Subcutaneous abdominal adipose tissue (tissue), 5 donors: Measurements from ENCODE around the gene MYCN.
"Not testable (repeated sequence)": the region's sequence is repeated elsewhere in the genome, so short reads cannot be mapped to it uniquely, and the experiment has no call there.

ENCODE experiments used
- H3K27ac ChIP-seq: one replicate; pipeline ENCODE4 v1.7.0; 2013; ENCODE audit warnings: low read depth, mild to moderate bottlenecking, inconsistent platforms, low read length, moderate library complexity
- H3K27me3 ChIP-seq, 5 donors: one replicate each; pipeline ENCODE4 v1.7.0; 2013; ENCODE audit warnings: low read length in 5 of 5, inconsistent platforms in 1 of 5; ENCODE audit not compliant: control insufficient read depth in 5 of 5, insufficient read depth in 4 of 5
- H3K36me3 ChIP-seq, 5 donors: one replicate each; pipeline ENCODE4 v1.7.0; 2013; ENCODE audit warnings: low read length in 5 of 5; ENCODE audit not compliant: control insufficient read depth in 5 of 5, insufficient read depth in 5 of 5
- H3K4me1 ChIP-seq, 5 donors: one replicate each; pipeline ENCODE4 v1.7.0; 2013; ENCODE audit warnings: low read length in 5 of 5, mild to moderate bottlenecking in 3 of 5, moderate library complexity in 1 of 5; ENCODE audit not compliant: control insufficient read depth in 5 of 5, insufficient read depth in 5 of 5
- H3K4me3 ChIP-seq, 5 donors: one replicate each; pipeline ENCODE4 v1.7.0; 2013; ENCODE audit warnings: low read length in 5 of 5, low read depth in 1 of 5
- H3K9ac ChIP-seq, 5 donors: one replicate each; pipeline ENCODE4 v1.7.0; 2013; ENCODE audit warnings: low read length in 5 of 5, mild to moderate bottlenecking in 4 of 5, moderate library complexity in 3 of 5
- H3K9me3 ChIP-seq, 5 donors: one replicate each; pipeline ENCODE4 v1.7.0; 2013; ENCODE audit warnings: low read length in 5 of 5; ENCODE audit not compliant: control insufficient read depth in 5 of 5
- donor health status: healthy.
- donor health status: healthy.
- donor health status: healthy.
- donor health status: healthy.
- donor health status: healthy.

The MYCN gene

GRCh38 chr2:15897431-15898098 is 42.8 kb upstream of the MYCN start:
- no peaks in the 10 kb centered on the region for H3K36me3 ChIP-seq
- H3K4me3 ChIP-seq: no peak overlapping the region
- no peaks in the 10 kb centered on the region for H3K27me3 ChIP-seq
- H3K4me1 ChIP-seq: no peaks in the 10 kb centered on the region
- H3K27ac ChIP-seq: no peak overlapping the region
- no peak overlapping the region for H3K9ac ChIP-seq
- H3K9me3 ChIP-seq: peaks cover 3 to 13% (median 6%) of the 10 kb centered on the region in 5 donors

- Histone ChIP-seq H3K27me3 (no peaks in the 10 kb centered on the region), H3K4me3 (no peak overlapping the region), H3K36me3 (no peaks in the 10 kb centered on the region), H3K27ac (no peak overlapping the region), H3K9me3 (peaks cover 3 to 13% (median 6%) of the 10 kb centered on the region in 5 donors), H3K4me1 (no peaks in the 10 kb centered on the region), H3K9ac (no peak overlapping the region)
Observed at GRCh38 chr2:15899327-15899612, 41.1 kb upstream of the MYCN start.

GRCh38 chr2:15899751-15900493 is 40.4 kb upstream of the MYCN start:
- no peak overlapping the region for H3K9ac ChIP-seq

DNA sequence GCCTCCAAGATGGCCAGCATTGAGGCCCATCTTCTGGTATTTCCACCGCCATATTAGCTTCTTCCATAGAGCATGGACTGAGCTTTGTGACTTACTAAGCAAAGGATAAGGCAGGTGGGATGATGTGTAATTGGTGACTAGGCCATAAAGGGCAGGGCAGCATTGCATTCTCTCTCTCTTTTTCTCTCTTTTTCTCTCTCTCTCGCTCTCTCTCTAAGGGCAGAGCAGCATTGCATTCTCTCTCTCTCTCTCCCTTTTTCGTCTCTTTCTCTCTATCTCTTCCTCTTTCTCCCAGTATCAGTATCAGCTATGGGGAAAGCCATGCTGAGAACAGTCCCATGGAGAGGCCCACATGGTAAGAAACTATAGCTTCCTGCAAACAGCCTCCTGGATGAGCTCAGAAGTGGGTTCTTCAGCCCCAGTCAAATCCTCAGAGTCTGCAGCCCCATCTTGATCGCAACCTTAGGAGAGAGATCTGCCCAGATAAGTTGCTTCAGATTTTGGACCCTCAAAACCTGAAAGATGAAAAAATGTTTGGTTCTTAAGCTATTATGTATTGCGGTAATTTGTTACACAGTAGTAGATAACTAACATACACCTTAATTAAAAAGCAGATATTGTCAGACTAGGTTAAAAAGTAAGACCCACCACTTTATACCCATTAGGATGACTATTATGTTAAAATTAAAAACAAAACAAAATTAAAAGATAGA is 39.1 kb upstream of the MYCN start:
- no peaks in the 10 kb centered on the region for H3K27me3 ChIP-seq
- H3K9me3 ChIP-seq: peaks cover 3 to 13% (median 6%) of the 10 kb centered on the region in 5 donors
- no peak overlapping the region for H3K27ac ChIP-seq
- H3K36me3 ChIP-seq: no peaks in the 10 kb centered on the region
- H3K4me1 ChIP-seq: no peaks in the 10 kb centered on the region
- H3K9ac ChIP-seq: no peak overlapping the region
- no peak overlapping the region for H3K4me3 ChIP-seq

More at GRCh38 chr2:15899751-15900493, 40.4 kb upstream of the MYCN start:
- no peaks in the 10 kb centered on the region for H3K27me3 ChIP-seq
- H3K36me3 ChIP-seq: no peaks in the 10 kb centered on the region
- no peaks in the 10 kb centered on the region for H3K4me1 ChIP-seq
- peaks cover 3 to 13% (median 6%) of the 10 kb centered on the region in 5 donors for H3K9me3 ChIP-seq
- no peak overlapping the region for H3K4me3 ChIP-seq
- H3K27ac ChIP-seq: no peak overlapping the region

GRCh38 chr2:15901808-15902130 is 38.6 kb upstream of the MYCN start:
- Histone ChIP-seq H3K9ac (no peak overlapping the region), H3K4me1 (no peaks in the 10 kb centered on the region), H3K4me3 (no peak overlapping the region), H3K36me3 (no peaks in the 10 kb centered on the region), H3K27ac (no peak overlapping the region), H3K27me3 (no peaks in the 10 kb centered on the region), H3K9me3 (peaks cover 3 to 13% (median 6%) of the 10 kb centered on the region in 5 donors)

DNA sequence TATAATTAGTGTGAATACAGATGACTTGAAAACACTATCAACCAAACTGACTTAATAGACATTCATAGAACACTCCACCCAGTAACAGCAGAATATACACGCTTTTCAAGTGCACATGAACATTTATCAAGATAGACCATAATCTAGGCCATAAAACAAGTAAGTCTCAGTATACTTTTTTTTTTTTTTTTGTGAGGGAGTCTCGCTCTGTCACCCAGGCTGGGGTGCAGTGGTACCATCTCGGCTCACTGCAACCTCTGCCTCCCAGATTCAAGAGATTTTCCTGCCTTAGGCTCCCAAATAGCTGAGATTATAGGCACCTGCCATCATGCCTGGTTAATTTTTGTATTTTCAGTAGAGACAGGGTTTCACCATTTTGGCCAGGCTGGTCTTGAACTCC is 36.4 kb upstream of the MYCN start:
- not testable (repeated sequence) for H3K27ac ChIP-seq, H3K4me1 ChIP-seq, H3K4me3 ChIP-seq, H3K9me3 ChIP-seq, H3K9ac ChIP-seq, H3K27me3 ChIP-seq, H3K36me3 ChIP-seq

DNA sequence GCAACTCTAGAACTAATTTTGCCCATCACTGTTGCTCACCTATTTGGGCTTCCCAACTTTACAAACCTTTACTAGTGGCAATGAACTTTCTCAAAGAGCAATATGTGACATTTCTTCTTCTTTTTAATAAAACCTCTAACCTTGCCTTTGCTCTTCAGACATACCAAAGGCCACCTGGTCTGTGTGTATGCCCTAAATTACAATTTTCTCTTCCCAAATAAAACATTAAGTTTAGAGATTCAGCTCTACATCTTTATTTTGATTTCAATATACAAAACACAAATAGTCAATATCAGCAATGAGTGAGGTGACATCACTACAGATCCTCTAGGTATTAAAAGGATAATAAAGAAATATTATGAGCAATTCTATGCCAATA is 35.1 kb upstream of the MYCN start:
- no peak overlapping the region for H3K4me3 ChIP-seq

DNA sequence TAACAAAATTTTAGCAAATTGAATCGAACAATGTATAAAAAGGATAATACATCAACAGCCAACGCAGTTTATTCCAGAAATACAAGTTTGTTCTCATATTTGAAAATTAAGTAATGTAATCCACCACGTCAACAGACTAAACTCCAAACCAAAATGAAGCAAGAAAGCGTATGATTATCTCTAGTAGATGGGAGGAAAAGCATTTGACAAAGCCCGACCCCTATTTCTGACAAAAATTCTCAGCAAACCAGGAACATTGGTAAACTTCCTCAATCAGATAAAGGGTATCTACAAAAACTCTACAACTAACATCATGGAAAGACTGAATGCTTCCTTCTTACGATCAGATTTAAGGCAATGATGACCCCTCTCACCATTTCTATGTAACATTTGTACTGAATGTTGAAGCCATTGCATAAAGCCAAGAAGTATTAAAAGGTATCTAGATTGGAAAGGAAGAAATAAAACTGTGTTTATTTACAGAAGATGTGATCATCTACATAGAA is 34.3 kb upstream of the MYCN start:
- no peak overlapping the region for H3K27ac ChIP-seq
- H3K9me3 ChIP-seq: peaks cover 0 to 5% (median 4%) of the 10 kb centered on the region in 5 donors
- no peak overlapping the region for H3K9ac ChIP-seq
- no peak overlapping the region for H3K4me3 ChIP-seq
- no peaks in the 10 kb centered on the region for H3K4me1 ChIP-seq
- H3K27me3 ChIP-seq: no peaks in the 10 kb centered on the region
- no peaks in the 10 kb centered on the region for H3K36me3 ChIP-seq

More for the DNA sequence above, 35.1 kb upstream of the MYCN start:
- Histone ChIP-seq H3K27me3 (no peaks in the 10 kb centered on the region), H3K27ac (no peak overlapping the region), H3K4me1 (no peaks in the 10 kb centered on the region), H3K9me3 (peaks cover 0 to 6% (median 5%) of the 10 kb centered on the region in 5 donors), H3K9ac (no peak overlapping the region), H3K36me3 (no peaks in the 10 kb centered on the region)

DNA sequence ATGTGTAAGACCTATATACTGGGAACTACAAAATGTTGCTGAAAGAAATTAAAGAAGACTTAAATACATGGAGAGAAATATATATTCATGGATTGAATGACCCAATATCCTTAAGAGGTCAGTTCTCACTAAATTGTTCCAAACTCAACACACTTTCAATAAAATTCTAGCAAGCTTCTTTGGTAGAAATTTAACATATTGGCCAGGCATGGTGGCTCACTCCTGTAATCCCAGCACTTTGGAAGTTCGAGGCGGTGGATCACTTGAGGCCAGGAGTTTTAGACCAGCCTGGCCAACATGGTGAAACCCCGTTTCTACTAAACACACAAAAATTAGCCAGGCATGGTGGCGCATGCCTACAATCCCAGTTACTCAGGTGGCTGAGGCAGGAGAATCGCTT is 33.6 kb upstream of the MYCN start:
- no peak overlapping the region for H3K4me3 ChIP-seq
- H3K27ac ChIP-seq: no peak overlapping the region
- no peak overlapping the region for H3K9ac ChIP-seq
- H3K36me3 ChIP-seq: no peaks in the 10 kb centered on the region
- no peaks in the 10 kb centered on the region for H3K27me3 ChIP-seq
- H3K9me3 ChIP-seq: no peaks in the 10 kb centered on the region
- H3K4me1 ChIP-seq: peaks cover 0 to 2% (median 0%) of the 10 kb centered on the region in 5 donors
